Measurements from ENCODE around the gene COL15A1.
A peak's percentile ranks its signal among the peaks of the same experiment; 100 is the strongest.
"Not testable (repeated sequence)": the region's sequence is repeated elsewhere in the genome, so short reads cannot be mapped to it uniquely, and the experiment has no call there.

Gene COL15A1

DNA sequence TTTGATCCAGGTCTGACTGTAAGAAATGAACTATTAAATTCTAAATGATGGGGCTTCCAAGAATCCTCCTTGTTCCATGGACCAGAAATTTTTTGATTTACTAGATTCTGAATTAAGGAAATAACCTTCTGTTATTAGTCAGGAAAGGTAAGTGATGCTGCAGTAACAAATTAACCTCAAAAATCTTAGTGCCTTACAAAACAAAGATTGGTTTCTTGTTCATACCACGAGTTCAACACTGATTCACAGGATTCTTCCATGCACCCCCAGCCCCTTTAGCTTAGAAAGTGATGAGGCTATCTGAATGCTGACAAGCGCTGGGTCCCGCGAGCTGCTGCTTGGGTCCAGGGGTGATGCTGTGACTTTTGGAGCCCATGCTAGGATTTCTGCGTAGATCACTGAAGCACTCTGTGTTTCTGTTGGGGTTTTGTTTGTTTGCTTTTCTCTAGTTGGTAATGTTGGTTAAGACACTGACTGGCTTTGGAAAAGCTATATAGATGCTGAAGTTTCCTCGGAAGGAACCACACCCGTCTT is 52.3 kb downstream of the COL15A1 start:
- no peak for DNase-seq

DNA sequence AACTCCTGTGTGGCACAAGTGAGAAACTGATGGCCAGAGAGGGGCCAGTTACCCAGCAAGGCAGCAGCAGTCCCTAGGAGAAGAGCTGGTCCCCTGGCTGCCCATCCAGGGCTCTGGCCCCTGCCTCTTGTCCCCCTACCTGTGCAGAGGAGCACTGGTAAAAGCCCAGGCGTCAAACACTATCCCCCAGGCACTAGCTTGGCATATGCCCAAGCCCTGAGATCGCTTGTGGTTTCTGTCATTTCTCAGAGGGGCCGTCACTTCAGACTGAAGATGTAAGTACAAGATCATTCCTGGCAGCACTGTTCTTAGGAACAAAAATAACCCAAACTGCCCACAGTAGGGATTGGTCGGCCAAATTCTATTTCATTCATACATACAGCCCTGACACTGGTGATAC is 53.9 kb downstream of the COL15A1 start:
- DNase-seq: no peak

DNA sequence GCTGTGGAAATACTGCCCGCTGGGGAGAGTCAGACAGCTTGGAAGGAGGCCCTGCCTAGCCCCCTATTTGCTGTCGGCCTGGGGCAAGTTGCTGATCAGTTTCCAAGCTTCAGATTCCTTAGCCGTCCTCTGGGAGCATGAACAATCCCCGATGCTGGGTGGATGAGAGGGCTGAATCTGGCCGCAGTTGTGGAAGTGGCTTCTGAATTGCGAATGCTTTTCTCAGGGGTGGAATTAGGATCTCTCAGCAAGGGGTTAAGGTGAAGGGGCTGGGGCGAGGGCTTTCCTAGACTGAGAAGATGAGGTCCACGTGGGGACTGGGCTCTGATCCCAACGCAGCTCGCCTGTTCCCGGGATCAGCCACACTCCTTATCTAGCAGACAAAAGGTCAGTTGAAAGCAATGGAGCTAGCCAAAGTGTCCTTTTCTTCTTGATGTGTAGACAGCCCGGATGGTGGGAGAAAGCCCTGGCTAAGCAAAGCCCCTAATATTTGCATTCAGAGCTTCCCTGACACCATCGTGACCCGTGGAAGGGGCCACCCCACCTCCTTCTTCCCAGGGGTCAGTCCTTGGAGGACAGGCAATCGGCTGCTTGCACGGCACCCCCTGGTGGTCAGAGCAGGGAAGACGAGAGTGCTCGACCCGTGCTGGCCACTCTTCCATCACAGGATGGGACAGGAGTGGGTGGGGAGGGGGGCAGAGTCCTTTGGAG is 54.9 kb downstream of the COL15A1 start:
- DNase-seq: peak; percentile 70

DNA sequence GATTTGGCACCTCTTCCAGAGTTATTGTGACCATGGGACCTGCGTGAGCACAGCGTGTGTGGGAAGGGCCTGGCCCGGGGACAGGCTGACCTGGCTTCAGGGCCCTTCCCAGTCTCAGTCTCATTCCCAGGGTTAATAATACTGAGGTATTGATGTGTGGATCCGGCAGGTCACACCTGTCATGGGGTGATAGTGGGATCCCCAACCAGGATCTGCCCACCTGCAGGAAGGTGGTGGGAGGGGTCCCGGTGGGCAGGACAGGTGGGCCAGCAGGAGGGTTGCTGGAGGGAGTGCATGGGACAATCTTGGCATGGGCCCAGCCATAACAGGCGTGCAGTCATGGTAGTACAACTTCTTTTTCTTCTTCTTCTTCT is 55.4 kb downstream of the COL15A1 start:
- no peak for DNase-seq

DNA sequence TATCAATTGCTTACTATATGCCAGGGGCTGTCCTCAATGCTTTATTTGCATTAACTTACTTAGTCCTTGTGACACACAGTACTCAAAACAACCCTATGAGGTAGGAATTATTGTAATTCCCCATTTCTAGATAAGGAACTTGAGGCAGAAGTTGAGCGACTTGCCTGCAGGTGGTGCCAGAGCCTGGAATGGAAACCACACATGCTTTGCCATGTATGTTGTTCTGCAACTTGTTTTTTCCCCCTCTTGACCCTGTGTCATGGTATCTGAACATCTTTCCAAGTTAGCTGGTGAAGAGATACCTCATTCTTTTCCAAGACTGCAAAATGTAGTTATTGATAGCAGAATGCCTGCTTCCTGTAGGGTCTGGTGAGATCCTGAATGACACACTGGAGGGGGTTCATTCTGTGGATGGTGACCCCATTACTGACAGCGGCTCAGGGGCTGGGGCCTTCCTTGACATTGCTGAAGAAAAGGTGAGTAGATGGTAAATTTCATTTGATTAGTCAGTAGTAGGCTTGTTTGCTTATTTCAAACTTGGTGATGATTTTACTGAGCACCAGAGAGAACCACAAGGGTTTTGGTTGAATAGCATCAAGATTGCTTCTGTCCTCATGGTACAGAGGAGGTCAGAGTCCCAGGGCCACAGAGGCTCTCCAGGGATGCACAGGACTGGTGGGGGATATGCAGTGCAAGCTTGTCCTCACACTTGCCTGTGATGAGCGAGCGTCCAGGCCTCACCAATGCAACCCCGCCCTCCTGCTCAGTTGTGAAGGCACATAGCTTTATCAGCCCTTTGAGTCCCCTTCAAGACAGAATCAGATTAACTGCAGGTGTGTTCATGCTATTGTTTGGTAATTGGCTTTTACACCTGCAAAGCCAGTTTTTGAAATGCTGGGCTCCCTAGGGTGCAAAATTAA is 57.0 kb downstream of the COL15A1 start:
- DNase-seq: peak; percentile 89

DNA sequence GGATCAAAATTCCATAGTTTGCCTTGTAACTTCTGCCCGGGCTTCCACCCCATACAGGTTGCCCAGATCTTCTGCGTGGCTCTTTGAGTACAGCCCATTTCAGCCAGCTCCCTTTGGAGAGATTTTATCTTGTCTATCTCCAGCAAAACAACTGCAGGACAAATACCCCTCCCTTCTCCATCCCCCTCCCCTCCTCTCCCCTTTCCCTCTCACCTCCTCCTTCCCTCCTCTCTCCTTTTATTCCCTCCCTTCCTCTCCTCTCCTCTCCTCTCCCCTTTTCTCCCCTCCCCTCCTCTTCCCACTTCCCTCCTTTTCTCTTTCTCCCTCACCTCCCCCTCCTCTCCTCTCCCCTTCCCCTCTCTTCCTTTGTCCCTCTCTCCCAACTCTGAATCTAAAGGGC is 58.2 kb downstream of the COL15A1 start:
- no peak for DNase-seq

DNA sequence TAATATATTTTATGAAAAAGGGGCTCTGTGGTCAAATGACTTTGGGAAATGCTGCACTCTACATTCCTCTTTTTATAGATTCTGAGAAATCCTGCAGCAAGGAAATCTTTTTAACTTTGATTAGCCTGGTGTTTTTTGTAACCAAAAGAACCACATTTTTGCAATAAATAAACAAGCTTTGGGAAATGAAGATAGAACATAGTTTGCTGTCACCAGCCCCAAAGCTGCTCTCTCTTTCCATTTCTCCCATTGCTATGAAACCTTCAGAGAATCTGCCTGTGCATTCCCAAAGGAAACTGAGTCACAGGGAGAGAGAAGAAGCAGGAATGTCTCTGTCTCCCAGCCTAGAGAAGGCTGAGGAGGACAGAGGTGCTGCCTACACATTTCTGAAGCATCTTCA is 59.0 kb downstream of the COL15A1 start:
- no peak for DNase-seq

DNA sequence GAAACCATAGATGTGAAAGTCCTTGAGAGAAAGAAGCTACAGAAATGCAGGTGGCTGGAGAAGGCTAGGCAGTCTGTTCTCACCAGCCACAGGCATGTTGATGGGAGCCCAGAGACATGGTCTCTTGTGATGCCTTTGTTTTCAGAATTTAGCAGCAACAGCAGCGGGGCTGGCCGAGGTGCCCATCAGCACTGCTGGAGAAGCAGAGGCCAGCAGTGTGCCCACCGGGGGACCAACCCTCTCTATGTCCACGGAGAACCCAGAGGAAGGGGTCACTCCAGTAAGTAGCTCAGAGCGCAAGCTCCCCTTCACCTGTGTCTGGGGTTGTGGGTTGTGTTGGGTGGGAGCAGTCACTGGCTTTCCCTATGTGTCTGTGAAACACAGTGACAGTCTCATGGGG is 59.6 kb downstream of the COL15A1 start:
- no peak for DNase-seq

DNA sequence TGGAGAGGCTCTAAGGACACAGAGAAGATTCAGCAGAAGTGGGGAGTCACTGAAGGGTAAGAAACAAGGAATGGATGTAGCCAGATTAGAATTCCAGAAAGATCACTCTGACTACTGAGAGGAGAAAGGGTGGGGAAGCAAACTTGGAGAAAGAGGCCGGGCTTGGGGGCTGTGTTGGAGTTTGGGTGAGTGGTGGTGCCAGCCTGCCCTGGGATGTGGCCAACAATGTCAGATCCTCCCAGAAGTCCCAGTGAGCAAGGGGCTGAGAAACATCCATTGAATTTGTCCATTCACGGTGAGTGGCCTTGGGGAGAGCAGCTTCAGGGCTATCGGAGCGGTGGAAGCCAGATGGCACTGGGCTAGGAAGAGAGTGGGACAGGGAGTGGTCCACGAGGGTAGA is 60.4 kb downstream of the COL15A1 start:
- no peak for DNase-seq

DNA sequence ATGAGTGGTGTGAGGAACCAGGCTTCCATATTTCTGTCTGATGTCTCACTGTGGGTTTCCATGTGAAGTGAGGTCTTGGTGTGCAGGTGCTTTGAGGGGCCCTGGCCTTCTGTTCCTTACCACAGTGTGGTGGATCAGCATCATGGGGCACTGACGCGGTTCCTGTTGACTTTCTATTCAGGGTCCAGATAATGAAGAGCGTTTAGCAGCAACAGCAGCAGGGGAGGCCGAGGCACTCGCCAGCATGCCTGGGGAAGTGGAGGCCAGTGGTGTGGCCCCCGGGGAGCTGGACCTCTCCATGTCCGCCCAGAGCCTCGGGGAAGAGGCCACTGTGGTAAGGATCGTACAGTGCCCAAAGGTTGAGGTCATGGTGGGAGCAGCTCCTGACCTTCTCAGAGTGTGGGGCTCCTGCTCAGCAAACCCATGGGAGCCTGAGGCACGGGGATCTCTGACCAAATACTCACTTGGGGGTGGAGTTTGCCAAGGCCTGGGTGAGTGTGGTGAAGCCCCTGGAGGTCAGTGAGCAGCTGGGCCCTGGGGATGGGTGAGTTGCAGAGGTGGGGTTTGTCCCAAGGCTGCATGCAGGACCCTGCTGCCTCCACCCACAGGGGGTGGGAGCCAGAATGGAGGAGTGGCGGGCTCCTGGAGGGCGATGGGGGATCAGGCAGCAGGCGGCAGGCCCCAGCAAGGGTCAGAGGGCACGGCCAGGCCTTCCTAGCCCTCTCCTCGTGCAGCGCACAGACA is 61.2 kb downstream of the COL15A1 start:
- DNase-seq: no peak

DNA sequence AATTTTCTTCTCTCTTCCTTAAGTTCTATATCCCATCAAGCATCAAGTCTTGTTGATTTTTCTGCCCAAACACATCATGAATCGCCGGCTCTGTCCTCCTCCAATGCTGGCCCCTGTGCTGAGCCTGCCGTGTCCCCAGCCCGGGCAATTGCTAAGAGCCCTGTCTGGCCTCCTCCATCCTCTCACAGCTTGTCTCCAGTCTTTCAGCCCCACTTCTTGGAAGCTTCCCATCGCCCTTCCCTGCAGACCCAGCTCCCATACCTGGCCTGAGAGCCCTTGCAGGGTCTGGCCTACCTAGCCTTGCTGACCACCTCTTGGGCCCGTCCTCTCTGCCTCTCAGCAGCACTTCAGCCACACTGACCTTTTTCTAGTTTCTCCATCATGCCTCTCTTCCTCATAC is 61.9 kb downstream of the COL15A1 start:
- no peak for DNase-seq

DNA sequence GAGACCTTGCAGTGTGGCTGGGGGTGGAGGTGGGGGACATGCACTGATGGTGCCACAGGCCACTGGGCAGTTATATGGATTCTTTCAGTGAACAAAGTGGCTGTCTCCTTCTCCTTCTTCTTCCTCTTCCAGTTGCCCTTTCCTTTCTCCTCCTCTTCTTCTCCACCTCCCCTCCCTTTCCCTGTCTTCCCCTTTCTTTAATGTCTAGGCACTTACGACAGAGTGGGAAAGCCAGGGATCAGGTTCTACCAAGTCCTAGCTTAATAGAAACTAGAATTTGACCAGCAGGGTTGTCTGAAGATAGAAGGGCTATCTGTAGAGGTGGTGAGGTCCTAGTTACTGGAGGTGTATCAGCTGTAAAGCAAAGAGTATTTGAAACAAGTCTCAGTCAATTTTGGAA is 62.8 kb downstream of the COL15A1 start:
- peak; percentile 8 for DNase-seq

DNA sequence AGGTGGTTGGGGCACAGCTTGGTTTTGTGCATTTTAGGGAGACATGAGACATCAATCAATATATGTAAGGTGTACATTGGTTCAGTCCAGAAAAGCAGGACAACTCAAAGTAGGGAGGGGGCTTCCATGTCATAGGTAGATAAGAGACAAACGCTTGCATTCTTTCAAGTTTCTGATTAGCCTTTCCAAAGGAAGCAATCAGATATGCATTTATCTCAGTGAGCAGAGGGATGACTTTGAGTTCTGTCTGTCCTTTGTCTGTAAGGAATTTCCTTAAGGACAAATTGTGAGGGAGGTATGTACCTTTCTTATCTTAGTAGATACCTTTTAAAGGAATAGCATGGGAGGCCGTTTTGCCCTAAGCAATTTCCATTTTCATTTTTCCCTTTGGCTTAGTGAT is 63.3 kb downstream of the COL15A1 start:
- no peak for DNase-seq

DNA sequence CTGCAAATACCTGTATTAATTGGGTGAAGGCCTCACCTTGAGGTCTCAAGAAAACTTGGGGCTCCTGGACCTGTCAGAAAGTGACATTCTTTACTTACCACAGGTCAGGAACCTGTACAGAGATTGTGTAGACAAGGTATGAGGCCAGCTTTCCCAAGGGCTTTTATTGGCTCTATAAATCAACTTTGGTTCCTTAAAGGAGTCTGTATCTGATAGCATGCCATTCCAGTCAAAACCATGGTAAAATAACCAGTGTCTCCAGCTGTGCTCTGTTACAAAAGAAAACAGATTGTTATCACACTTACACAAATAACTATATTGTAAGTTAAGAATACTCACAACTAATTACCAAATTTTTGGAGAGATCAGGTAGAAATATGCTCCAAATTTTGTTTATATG is 64.5 kb downstream of the COL15A1 start:
- DNase-seq: no peak

DNA sequence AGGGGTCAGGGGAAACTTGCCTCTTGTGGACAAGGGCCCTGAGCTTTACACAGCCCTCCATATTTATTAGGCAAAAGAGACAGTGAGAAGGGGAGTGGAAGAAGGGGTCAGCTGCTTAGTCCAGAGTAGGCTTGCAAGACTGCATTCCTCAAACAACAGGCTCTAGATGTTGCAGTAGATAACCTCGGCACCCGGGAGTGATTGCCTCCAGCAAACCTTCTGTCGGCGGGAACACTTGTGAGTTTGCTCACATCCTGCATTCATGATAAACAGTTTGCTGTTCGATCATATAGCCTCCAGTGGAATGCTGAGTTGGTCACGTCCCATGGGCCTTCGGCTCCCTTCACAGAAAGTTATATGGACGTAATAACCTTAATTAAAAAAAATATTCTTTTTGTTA is 66.7 kb downstream of the COL15A1 start:
- not testable (repeated sequence) for DNase-seq

DNA sequence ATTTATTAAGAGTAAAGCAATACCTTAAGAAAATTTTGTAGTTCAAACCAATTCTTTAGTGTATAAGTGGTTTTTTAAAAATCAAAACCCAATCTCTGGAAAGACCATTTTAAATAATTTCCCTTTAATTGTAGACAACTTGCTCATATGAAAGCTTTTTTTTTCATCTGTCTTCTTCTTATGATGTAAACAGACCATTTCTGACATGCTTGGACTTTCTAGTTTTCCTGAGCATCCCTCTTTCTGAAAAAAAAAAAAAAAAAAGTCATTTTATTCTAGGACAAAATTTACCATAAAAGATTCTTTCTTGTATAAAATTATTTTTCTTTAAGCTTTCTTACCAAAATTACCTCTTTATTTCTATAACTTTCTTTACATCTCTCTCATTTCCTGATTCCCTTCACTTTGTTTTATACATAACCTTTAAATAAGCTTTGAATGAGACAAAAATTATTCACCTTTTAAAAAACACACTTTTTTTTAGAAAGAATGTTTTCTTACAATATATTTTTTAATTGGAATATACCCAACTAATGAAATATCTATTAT is 67.5 kb downstream of the COL15A1 start:
- no peak for DNase-seq

DNA sequence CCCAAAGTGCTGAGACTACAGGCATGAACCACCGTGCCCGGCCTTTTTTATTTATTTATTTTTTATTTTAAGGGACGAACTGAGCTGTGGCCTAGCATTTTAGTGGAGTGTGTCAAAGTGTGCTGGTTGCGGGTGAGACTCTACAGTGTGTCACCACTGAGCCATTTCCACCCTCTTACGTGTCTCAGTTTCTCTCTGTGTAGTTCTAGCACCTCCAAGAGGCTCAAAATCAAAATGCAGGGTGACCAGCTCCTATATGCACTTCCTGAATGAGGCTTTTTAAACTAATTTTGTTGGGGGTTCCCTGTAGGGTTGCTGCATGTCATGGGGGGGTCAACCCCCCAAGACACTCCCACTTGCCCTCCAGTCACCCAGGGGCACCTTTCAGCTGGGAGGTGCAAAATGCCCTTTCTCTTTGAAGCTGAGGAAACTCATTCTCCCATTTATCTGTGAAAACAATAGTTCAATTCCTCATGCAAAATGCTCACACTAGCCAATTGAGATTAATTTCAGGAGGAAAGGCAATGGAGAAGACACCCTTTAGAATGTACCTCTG is 69.3 kb downstream of the COL15A1 start:
- peak; percentile 40 for DNase-seq

DNA sequence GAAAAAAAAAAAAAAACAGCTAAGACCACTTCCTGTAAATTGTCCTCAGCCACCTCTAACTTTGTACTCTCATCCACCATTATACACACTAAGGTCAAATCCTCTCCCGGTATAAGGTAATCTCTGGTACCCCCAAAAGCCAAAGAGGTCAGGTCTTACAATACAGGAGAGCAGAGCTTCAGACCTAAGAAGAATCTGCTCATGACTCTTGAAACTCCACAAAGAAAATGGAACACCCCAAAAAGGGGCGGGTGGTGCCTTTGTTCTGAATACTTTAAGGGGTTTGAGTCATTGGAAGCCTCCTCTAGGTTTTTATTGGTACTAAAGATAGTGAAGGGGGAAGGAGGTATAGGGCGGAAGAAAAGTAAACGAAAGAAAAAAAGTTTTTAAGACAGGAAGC is 69.8 kb downstream of the COL15A1 start:
- no peak for DNase-seq

DNA sequence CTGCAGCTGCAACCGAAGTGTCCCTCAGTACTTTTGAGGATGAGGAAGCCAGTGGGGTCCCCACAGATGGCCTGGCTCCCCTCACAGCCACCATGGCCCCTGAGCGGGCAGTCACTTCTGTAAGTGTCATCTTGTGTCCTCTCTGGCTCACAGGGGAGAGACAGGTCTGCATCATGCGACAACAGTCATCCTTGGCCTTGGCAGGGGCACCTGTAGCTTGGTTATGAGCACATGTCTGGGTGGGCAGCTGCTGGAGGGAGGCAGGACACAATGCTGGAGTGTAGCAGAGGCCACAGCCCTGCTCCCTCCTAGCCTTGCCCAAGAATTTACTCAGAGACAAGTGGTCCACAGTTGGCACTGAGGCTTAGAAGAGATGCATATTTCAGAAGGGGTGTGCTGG is 71.7 kb downstream of the COL15A1 start:
- no peak for DNase-seq

DNA sequence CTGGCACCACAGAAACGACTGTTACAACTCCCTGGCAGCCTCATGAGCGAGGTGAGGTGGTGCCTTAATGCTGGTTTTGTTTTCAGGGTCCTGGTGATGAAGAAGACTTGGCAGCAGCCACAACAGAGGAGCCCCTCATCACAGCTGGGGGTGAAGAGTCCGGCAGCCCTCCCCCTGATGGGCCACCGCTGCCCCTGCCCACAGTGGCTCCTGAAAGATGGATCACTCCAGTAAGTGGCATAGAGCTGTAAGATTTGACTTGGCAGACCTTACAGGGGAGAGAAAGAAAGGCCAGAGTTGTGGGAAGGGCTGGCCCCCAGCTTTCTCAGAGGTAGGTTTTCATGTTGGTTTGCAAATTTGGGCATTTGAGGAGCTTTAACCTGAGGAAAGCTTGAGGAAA is 72.2 kb downstream of the COL15A1 start:
- DNase-seq: no peak

DNA sequence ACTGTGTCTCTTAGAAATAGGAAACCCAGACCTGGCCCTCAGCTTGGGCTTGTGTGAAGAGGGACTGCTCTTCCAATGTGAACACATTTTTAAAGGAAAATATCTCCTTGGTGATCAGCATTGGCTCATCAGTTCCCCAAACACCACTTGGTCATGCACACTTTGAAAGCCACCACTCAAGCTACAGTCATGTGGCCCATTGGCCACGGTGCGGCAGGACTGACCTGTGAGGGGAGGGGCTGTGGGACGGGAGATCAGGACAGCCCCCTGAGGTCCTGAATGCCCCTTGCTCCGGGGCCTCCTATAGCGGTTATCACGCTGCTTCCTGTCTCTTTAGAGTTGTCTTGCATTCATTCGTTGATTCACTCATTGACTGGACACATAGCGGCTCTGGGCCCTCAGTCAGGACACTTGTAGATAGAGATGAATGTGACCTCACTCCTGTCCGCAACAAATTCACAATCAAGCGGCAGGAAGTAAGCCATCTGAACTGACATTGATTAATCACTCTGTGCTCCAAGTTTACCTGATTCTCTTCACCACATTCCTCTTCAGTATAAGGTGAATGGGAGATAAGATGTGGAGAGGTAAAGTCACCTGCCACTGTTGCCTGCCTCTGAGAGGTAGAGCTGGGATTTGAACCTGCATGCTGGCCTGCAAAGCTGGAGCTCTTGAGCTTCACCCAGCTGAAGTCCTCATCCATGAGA is 73.1 kb downstream of the COL15A1 start:
- no peak for DNase-seq

DNA sequence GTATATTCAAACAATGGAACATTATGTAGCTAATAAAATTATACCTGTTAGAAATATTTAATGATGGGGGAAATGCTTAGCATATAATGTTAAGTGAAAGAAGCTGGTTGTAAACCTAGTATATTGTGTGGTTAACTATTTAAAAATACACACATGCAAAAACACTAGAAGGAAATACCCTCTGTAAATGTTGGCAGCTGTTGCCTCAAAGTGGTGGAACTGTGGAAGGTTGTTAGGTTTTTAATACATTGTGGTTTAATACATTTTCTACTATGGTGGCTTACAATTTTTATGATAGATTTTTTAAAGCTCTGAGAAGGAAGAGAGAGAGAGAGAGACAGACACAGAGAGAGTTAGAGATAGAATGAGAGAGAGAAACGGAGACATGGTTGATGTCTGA is 74.9 kb downstream of the COL15A1 start:
- no peak for DNase-seq
